Mesenchymal stem cell (in vitro differentiated cells and primary cell): ENCODE data around the gene PCDHB14.
"Not testable (repeated sequence)": the region's sequence is repeated elsewhere in the genome, so short reads cannot be mapped to it uniquely, and the experiment has no call there.

Source experiments
- DNase-seq: peaks from one replicate; pipeline ENCODE4 v3.0.0-alpha.2; 2013
- H2AFZ ChIP-seq: one replicate; pipeline ENCODE4 v1.6.1; 2013; ENCODE audit warnings: low read depth, mild to moderate bottlenecking, control low read depth, inconsistent platforms, low read length, moderate library complexity
- H2AK5ac ChIP-seq: 2 replicates; pipeline ENCODE4 v1.6.1; 2013; ENCODE audit warnings: low read length, moderate library complexity, mild to moderate bottlenecking, inconsistent platforms; ENCODE audit not compliant: severe bottlenecking
- H2BK120ac ChIP-seq: one replicate; pipeline ENCODE4 v1.6.1; 2013; ENCODE audit warnings: low read depth, mild to moderate bottlenecking, inconsistent platforms, low read length, moderate library complexity
- H2BK12ac ChIP-seq, 2 experiments: one replicate each; pipeline ENCODE4 v1.6.1; 2013; ENCODE audit warnings: inconsistent platforms in 2 of 2, low read length in 2 of 2, mild to moderate bottlenecking in 2 of 2, moderate library complexity in 2 of 2, control low read depth in 1 of 2
- H2BK15ac ChIP-seq: one replicate; pipeline ENCODE4 v1.6.1; 2013; ENCODE audit warnings: mild to moderate bottlenecking, low read depth, inconsistent platforms; ENCODE audit not compliant: poor library complexity, severe bottlenecking
- H2BK5ac ChIP-seq: 2 replicates; pipeline ENCODE4 v1.6.1; 2013; ENCODE audit warnings: low read depth, mild to moderate bottlenecking, low read length, control low read depth, inconsistent platforms; ENCODE audit not compliant: poor library complexity, severe bottlenecking
- H3K14ac ChIP-seq, 2 experiments: one replicate each; pipeline ENCODE4 v1.6.1; 2013; ENCODE audit warnings: inconsistent platforms in 2 of 2, low read length in 2 of 2, control low read depth in 1 of 2, mild to moderate bottlenecking in 1 of 2, moderate library complexity in 1 of 2
- H3K18ac ChIP-seq, 2 experiments: one replicate each; pipeline ENCODE4 v1.6.1; 2013; ENCODE audit warnings: inconsistent platforms in 2 of 2, low read length in 2 of 2, control low read depth in 1 of 2, low read depth in 1 of 2, mild to moderate bottlenecking in 1 of 2
- H3K23ac ChIP-seq, 2 experiments: one replicate each; pipeline ENCODE4 v1.6.1; 2013; ENCODE audit warnings: inconsistent platforms in 2 of 2, low read length in 2 of 2, mild to moderate bottlenecking in 2 of 2, moderate library complexity in 2 of 2, control low read depth in 1 of 2
- H3K27ac ChIP-seq: 2 replicates; pipeline ENCODE4 v1.5.1; 2013; ENCODE audit warnings: mild to moderate bottlenecking, moderate library complexity, low read length, control low read depth, inconsistent platforms; ENCODE audit not compliant: poor library complexity, severe bottlenecking
- H3K27me3 ChIP-seq, 2 experiments: 2 replicates each; pipeline versions ENCODE4 v1.6.1 to v1.7.0; 2013; ENCODE audit warnings: low read length in 2 of 2, mild to moderate bottlenecking in 2 of 2, moderate library complexity in 2 of 2, control low read depth in 1 of 2, inconsistent platforms in 1 of 2; ENCODE audit not compliant: control insufficient read depth in 1 of 2, insufficient read depth in 1 of 2
- H3K36me3 ChIP-seq, 2 experiments: 2 replicates each; pipeline versions ENCODE4 v1.6.1 to v1.7.0; 2013; ENCODE audit warnings: low read length in 2 of 2, control low read depth in 1 of 2, inconsistent platforms in 1 of 2, low read depth in 1 of 2, mild to moderate bottlenecking in 1 of 2; ENCODE audit not compliant: insufficient read depth in 2 of 2, control insufficient read depth in 1 of 2
- H3K4ac ChIP-seq, 2 experiments: one replicate each; pipeline ENCODE4 v1.6.1; 2013; ENCODE audit warnings: inconsistent platforms in 2 of 2, low read length in 2 of 2, mild to moderate bottlenecking in 2 of 2, moderate library complexity in 2 of 2, control low read depth in 1 of 2, low read depth in 1 of 2
- H3K4me1 ChIP-seq: 2 replicates; pipeline ENCODE4 v1.6.1; 2013; ENCODE audit warnings: low read depth, low read length, control low read depth; ENCODE audit not compliant: control insufficient read depth, insufficient read depth
- H3K4me2 ChIP-seq: 2 replicates; pipeline ENCODE4 v1.6.1; 2013; ENCODE audit warnings: low read length, mild to moderate bottlenecking, inconsistent platforms; ENCODE audit not compliant: poor library complexity, severe bottlenecking
- H3K4me3 ChIP-seq, 2 experiments: 2 replicates each; pipeline versions ENCODE4 v1.5.1 to v1.7.0; 2013; ENCODE audit warnings: low read length in 2 of 2, mild to moderate bottlenecking in 2 of 2, control low read depth in 1 of 2, low read depth in 1 of 2; ENCODE audit not compliant: insufficient read depth in 1 of 2
- H3K79me1 ChIP-seq: replicated peaks from 2 replicates; pipeline ENCODE4 v1.6.1; 2013; ENCODE audit warnings: mild to moderate bottlenecking, control low read depth, low read length, inconsistent platforms; ENCODE audit not compliant: poor library complexity, severe bottlenecking
- H3K9ac ChIP-seq: 2 replicates; pipeline ENCODE4 v1.7.0; 2013; ENCODE audit warnings: mild to moderate bottlenecking, low read length, moderate library complexity
- H3K9me3 ChIP-seq: 2 replicates; pipeline ENCODE4 v1.7.0; 2013; ENCODE audit warnings: mild to moderate bottlenecking, low read length; ENCODE audit not compliant: control insufficient read depth
- H4K8ac ChIP-seq: one replicate; pipeline ENCODE4 v1.6.1; 2013; ENCODE audit warnings: inconsistent platforms, mild to moderate bottlenecking, low read length, moderate library complexity
- H4K91ac ChIP-seq: one replicate; pipeline ENCODE4 v1.6.1; 2013; ENCODE audit warnings: mild to moderate bottlenecking, low read length, inconsistent platforms
- WGBS: methylation state at CpG from one replicate; pipeline ENCODE4 v1.1.7; 2013; ENCODE audit warnings: mixed read lengths; 5-methylcytosine and 5-hydroxymethylcytosine counted together

Gene PCDHB14

GRCh38 chr5:141179371-141179770, 43.8 kb upstream of the PCDHB14 start:
- not testable (repeated sequence) for H3K4ac ChIP-seq, H4K91ac ChIP-seq, H2BK5ac ChIP-seq, H3K14ac ChIP-seq, H3K79me1 ChIP-seq, H2BK120ac ChIP-seq, H3K23ac ChIP-seq, H2AK5ac ChIP-seq, H3K4me3 ChIP-seq, H2BK12ac ChIP-seq, H3K4me1 ChIP-seq, H3K18ac ChIP-seq, H3K36me3 ChIP-seq, H3K27ac ChIP-seq, H3K4me2 ChIP-seq, H2BK15ac ChIP-seq, H2AFZ ChIP-seq, H4K8ac ChIP-seq, H3K9ac ChIP-seq, H3K27me3 ChIP-seq, DNase-seq
- peaks cover 71% of the 10 kb centered on the region for H3K9me3 ChIP-seq
- WGBS, result 90% methylated on average over 2 of the region's 39 CpGs

GRCh38 chr5:141179876-141180275, 43.3 kb upstream of the PCDHB14 start:
- H3K4me1 ChIP-seq, H2BK5ac ChIP-seq, H2BK15ac ChIP-seq, H3K27me3 ChIP-seq, H2AFZ ChIP-seq, H3K23ac ChIP-seq, H3K4ac ChIP-seq, H3K27ac ChIP-seq, H2BK120ac ChIP-seq, H3K18ac ChIP-seq, H3K14ac ChIP-seq, H2AK5ac ChIP-seq, H3K9ac ChIP-seq, H4K8ac ChIP-seq, H3K4me3 ChIP-seq, H3K79me1 ChIP-seq, H2BK12ac ChIP-seq, H3K4me2 ChIP-seq, DNase-seq, H4K91ac ChIP-seq, H3K36me3 ChIP-seq: not testable (repeated sequence)
- 82% methylated on average over 20 of the region's 32 CpGs for WGBS
- H3K9me3 ChIP-seq, result peaks cover 72% of the 10 kb centered on the region

- H2BK15ac ChIP-seq, result no peak overlapping the region
- H4K91ac ChIP-seq, result no peak overlapping the region
- H3K14ac ChIP-seq, result no peak overlapping the region
- no peak for DNase-seq
- WGBS, result no CpG with 5 or more reads among the region's 1 CpG
- no peak overlapping the region for H3K23ac ChIP-seq
- H3K27me3 ChIP-seq, result no peaks in the 10 kb centered on the region
- H3K36me3 ChIP-seq, result no peaks in the 10 kb centered on the region
- no peak overlapping the region for H3K4me2 ChIP-seq
- no peaks in the 10 kb centered on the region for H3K4me1 ChIP-seq
- H3K4ac ChIP-seq, result no peak overlapping the region
- no peak overlapping the region for H3K4me3 ChIP-seq
- H2BK12ac ChIP-seq, result no peak overlapping the region
- H2BK120ac ChIP-seq, result no peak overlapping the region
- H2AK5ac ChIP-seq, result no peak overlapping the region
- H3K18ac ChIP-seq, result no peak overlapping the region
- no peak overlapping the region for H3K27ac ChIP-seq
- no peak overlapping the region for H3K9ac ChIP-seq
- H3K9me3 ChIP-seq, result peaks cover 68% of the 10 kb centered on the region
- H2BK5ac ChIP-seq, result no peak overlapping the region
- no peak overlapping the region for H4K8ac ChIP-seq
- no peaks in the 10 kb centered on the region for H3K79me1 ChIP-seq
- H2AFZ ChIP-seq, result no peak overlapping the region
These were observed 42.8 kb upstream of the PCDHB14 start for GRCh38 chr5:141180313-141180712.

- no peak for DNase-seq
- Histone ChIP-seq H3K9me3 (peaks cover 53% of the 10 kb centered on the region), H3K4me2 (no peak within 1 kb of the TSS), H3K4me3 (peak within 1 kb of the TSS in 1 of 2 experiments; percentile 57), H3K36me3 (no peaks in the 10 kb centered on the region), H3K27me3 (no peaks in the 10 kb centered on the region), H2BK120ac (no peak within 1 kb of the TSS), H3K4me1 (no peaks in the 10 kb centered on the region), H3K79me1 (no peaks in the 10 kb centered on the region), H4K8ac (no peak within 1 kb of the TSS), H3K27ac (no peak within 1 kb of the TSS), H4K91ac (no peak within 1 kb of the TSS), H3K14ac (no peak within 1 kb of the TSS), H2BK5ac (no peak within 1 kb of the TSS), H3K23ac (no peak within 1 kb of the TSS), H2AFZ (no peak within 1 kb of the TSS), H2AK5ac (no peak within 1 kb of the TSS), H2BK15ac (no peak within 1 kb of the TSS), H3K9ac (peak within 1 kb of the TSS; percentile 73), H3K4ac (no peak within 1 kb of the TSS), H3K18ac (no peak within 1 kb of the TSS), H2BK12ac (no peak within 1 kb of the TSS)
- 51% methylated on average over 13 of the region's 13 CpGs for WGBS
These were observed 40.9 kb upstream of the PCDHB14 start, which contains the start of gene PCDHB16 for GRCh38 chr5:141182248-141182647. Gene PCDHB16, plus strand, starts transcription at chr5:141182387. Its CDS starts 173 bp downstream, at chr5:141182560.
